HL-60 (cell line): ENCODE measurements around the gene NR2E1.

Experiments
- DNase-seq, 2 experiments: peaks; one replicate each; pipeline ENCODE4 v3.0.0-alpha.2; 2010 to 2020; ENCODE audit warnings: low read depth in 1 of 2, low spot score in 1 of 2
- H3K27ac ChIP-seq: fragments of 250-450 bp; sonication (Bioruptor Pico); replicated peaks from 2 replicates; pipeline ENCODE4 v1.5.1; 2020; ENCODE audit warnings: mild to moderate bottlenecking, moderate library complexity
- H3K27me3 ChIP-seq: fragments of 250-450 bp; sonication (Bioruptor Pico); 2 replicates; pipeline ENCODE4 v1.5.1; 2021; ENCODE audit warnings: mild to moderate bottlenecking, moderate library complexity; ENCODE audit not compliant: insufficient read depth, poor library complexity, severe bottlenecking
- H3K4me3 ChIP-seq: replicated peaks from 2 replicates; pipeline ENCODE4 v1.5.1; 2011; ENCODE audit warnings: mild to moderate bottlenecking, control low read depth, low read length; ENCODE audit not compliant: insufficient read depth
- CTCF ChIP-seq: IDR thresholded peaks from one replicate; pipeline ENCODE4 v1.5.1; 2011; ENCODE audit warnings: low read length, control low read depth, inconsistent platforms; ENCODE audit not compliant: insufficient read depth
- GABPA ChIP-seq: IDR thresholded peaks from 2 replicates; pipeline ENCODE4 v1.6.1; 2012; ENCODE audit warnings: low read depth
- POLR2AphosphoS5 ChIP-seq: IDR thresholded peaks from 2 replicates; pipeline ENCODE4 v1.6.1; 2012; ENCODE audit warnings: low read depth
- REST ChIP-seq: IDR thresholded peaks from 2 replicates; pipeline ENCODE4 v1.6.1; 2012; ENCODE audit warnings: low read depth; ENCODE audit not compliant: insufficient replicate concordance
- SPI1 ChIP-seq: IDR thresholded peaks from 2 replicates; pipeline ENCODE4 v1.6.1; 2012; ENCODE audit warnings: low read depth, mild to moderate bottlenecking, borderline replicate concordance

The NR2E1 gene

GRCh38 chr6:108236791-108237190, 71.0 kb downstream of the NR2E1 start:
- H3K27ac ChIP-seq = no peak overlapping the region
- no peaks in the 10 kb centered on the region for H3K27me3 ChIP-seq
- H3K4me3 ChIP-seq = no peak overlapping the region
- no peak for DNase-seq
- no peak for TF ChIP-seq GABPA
- no peak for TF ChIP-seq POLR2AphosphoS5
- TF ChIP-seq CTCF = no peak
- no peak for TF ChIP-seq REST
- no peak for TF ChIP-seq SPI1

GRCh38 chr6:108238322-108238721, 72.5 kb downstream of the NR2E1 start:
- DNase-seq = no peak
- TF ChIP-seq CTCF (no peak), SPI1 (no peak), POLR2AphosphoS5 (no peak), REST (no peak), GABPA (no peak)
- H3K27ac ChIP-seq = no peak overlapping the region
- H3K4me3 ChIP-seq = no peak overlapping the region
- no peaks in the 10 kb centered on the region for H3K27me3 ChIP-seq
